K562 treated with DMSO at 1 percent for 12 hours (cell line): ENCODE measurements around the gene NCKAP5. TPM values are rescaled to one million over a fixed set of nuclear protein-coding genes. Genes with fewer than 3 reads are reported as not detected.

Source experiments
- total RNA-seq: library from RNA; unstranded; fragments of 300-600 nt; gene quantifications from 2 replicates; pipeline ENCODE4 v1.2.3, GENCODE V29; 2022; ENCODE audit not compliant: insufficient read depth

The NCKAP5 gene
- not detected in 2 replicates for total RNA-seq

DNA sequence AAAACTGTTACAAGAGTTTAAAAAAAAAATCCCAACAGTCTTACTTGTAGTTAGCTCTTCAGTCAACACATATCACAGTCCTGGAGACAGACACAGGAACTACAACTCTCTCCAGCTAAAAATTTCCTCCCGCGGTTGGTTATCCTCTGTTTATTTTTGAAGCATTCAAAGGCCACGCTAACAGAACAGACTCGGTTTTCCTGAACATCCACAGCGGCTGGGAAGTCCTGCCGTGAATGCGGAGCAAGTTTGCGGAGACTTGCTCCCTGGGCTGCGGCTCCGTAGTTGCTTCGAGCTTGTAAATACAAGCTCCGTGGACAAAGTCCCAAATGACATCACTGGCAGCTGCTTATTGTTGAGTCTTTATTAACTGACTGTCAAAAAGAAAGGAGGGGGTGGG, at the start of gene NCKAP5:
Gene NCKAP5 (minus strand): TSS at position 292 of the 400 bp plus-strand sequence. CDS start 50,937 bp downstream, outside the sequence.

DNA sequence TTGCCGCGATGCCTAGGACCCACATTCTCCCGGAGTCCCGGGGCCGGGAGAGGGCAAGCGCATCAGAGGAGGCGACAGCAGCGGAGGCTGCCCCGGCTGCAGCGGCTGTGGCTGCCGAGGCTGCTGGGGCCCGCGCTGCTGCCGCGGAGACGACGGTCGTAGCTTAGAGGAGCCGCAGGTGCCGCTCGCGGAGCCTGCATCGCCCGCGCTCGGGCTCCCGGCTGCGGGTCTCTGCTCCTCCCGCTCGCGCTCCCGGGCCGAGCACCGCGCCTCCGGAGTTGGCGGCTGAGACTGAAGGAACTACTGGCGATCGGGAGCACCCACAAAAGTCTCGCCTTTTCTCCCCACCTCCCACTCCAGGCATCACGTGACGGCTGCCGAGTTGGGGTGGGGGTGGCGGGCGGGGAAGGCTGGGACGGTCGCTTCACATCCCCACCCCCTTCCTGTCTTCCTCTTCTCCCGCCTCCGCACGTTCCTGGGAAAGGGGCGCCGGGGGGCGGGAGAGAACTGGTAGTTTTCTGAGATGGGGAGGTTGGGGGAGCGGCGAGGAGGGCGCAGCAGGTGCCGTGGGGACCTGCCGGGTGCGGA, 898.3 kb downstream of the NCKAP5 start, which contains the start of gene LYPD1:
Gene LYPD1 (minus strand): TSS at position 298 of the 588 bp plus-strand sequence. CDS start 273 bp downstream, at position 25.

